GM10266 (cell line): Measurements from ENCODE around the gene STH.
A peak's percentile ranks its signal among the peaks of the same experiment; 100 is the strongest.

Experiments used
- DNase-seq: peaks from one replicate; pipeline ENCODE4 v3.0.0; 2012; ENCODE audit errors: extremely low spot score
- CTCF ChIP-seq: IDR thresholded peaks from 2 replicates; pipeline ENCODE4 v1.5.1; 2012; ENCODE audit warnings: mild to moderate bottlenecking, low read depth; ENCODE audit not compliant: control insufficient read depth, insufficient read depth; ENCODE audit errors: missing control alignments

Gene STH

GRCh38 chr17:45968732-45969131 is 30.3 kb upstream of the STH start:
- DNase-seq, result no peak
- TF ChIP-seq CTCF, result no peak

GRCh38 chr17:45969726-45970125 is 29.3 kb upstream of the STH start:
- no peak for TF ChIP-seq CTCF
- DNase-seq, result no peak

GRCh38 chr17:45970659-45971058 is 28.4 kb upstream of the STH start:
- DNase-seq, result no peak
- TF ChIP-seq CTCF, result no peak

GRCh38 chr17:45971698-45972141 is 27.3 kb upstream of the STH start:
- DNase-seq, result no peak
- TF ChIP-seq CTCF, result peak; percentile 10

GRCh38 chr17:45972531-45972930 is 26.5 kb upstream of the STH start:
- no peak for TF ChIP-seq CTCF
- DNase-seq, result no peak

- DNase-seq, result no peak
- TF ChIP-seq CTCF, result no peak
Measured at GRCh38 chr17:45973099-45973780, 25.8 kb upstream of the STH start.

- TF ChIP-seq CTCF, result no peak
- no peak for DNase-seq
Measured at GRCh38 chr17:45973946-45974859, 24.8 kb upstream of the STH start.
